Transverse colon (tissue), 3 donors: ENCODE data around the gene KSR1.

Source experiments
- CTCF ChIP-seq, 5 experiments: fragments of 200-600 bp in 3 of 5; fragments of 450-650 bp in 2 of 5; sonication (generic) in 3 of 5; IDR thresholded peaks; 1 replicate in 2 of 5; 2 replicates in 3 of 5; pipeline ENCODE4 v1.5.1; 2016 to 2017; ENCODE audit warnings: antibody characterized with exemption in 5 of 5, inconsistent platforms in 3 of 5, mild to moderate bottlenecking in 2 of 5, moderate library complexity in 1 of 5
- EP300 ChIP-seq: sonication (generic); formaldehyde crosslinking; IDR thresholded peaks from one replicate; pipeline ENCODE4 v1.6.1; 2017; ENCODE audit warnings: antibody characterized with exemption, low read depth
- POLR2A ChIP-seq: fragments of 450-650 bp; IDR thresholded peaks from one replicate; pipeline ENCODE4 v1.6.1; 2016; ENCODE audit warnings: antibody characterized with exemption, mild to moderate bottlenecking, moderate library complexity

- no peak for TF ChIP-seq CTCF (IDR thresholded peaks at IDR 0.05)
- no peak for TF ChIP-seq POLR2A
- no peak for TF ChIP-seq EP300
These were observed 31.7 kb upstream of the KSR1 start for GRCh38 chr17:27424516-27424915.
